ENCODE measurements around the gene IQSEC1.

DNA sequence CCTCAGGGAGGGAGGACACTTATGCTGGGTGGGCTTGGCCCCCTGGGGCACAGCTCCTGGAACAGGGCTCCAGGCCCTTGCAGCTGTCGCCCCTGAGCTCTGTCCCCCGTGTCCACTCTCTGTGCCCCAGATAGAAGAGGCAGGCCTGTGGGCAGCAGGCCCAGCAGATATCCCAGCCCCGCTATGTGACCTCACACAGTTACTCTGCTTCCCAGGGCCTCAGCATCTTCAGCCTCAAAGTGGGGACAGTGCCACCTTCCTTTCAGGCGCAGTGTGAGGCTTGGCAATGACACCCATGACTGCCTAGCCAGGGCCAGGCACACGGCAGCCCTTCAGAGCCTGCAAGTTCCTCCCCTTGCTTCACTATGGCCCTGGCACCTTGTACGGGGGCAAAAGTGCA lies 98.4 kb downstream of the IQSEC1 start:
- TF ChIP-seq CTCF (IDR thresholded peaks at IDR 0.05) (no peak), POLR2A (IDR thresholded peaks at IDR 0.05) (no peak)

Data from Peyer's patch (tissue), 4 donors.